HG02938 (cell line): ENCODE measurements around the gene PSG6.
"Not testable (repeated sequence)": the region's sequence is repeated elsewhere in the genome, so short reads cannot be mapped to it uniquely, and the experiment has no call there.

Experiments
- ATAC-seq: cut with Tn5 transposase; IDR thresholded peaks from one replicate; pipeline ENCODE4 v1.9.1; 2021; ENCODE audit warnings: mild to moderate bottlenecking, moderate library complexity; ENCODE audit not compliant: unreplicated experiment

The PSG6 gene

GRCh38 chr19:42911731-42912130 is 6.0 kb downstream of the PSG6 start:
- ATAC-seq = not testable (repeated sequence)

- not testable (repeated sequence) for ATAC-seq
Measured at GRCh38 chr19:42906162-42906561, 11.5 kb downstream of the PSG6 start.

- ATAC-seq = not testable (repeated sequence)
Measured at GRCh38 chr19:42900561-42900960, 17.1 kb downstream of the PSG6 start.

- not testable (repeated sequence) for ATAC-seq
Measured at GRCh38 chr19:42899674-42900073, 18.0 kb downstream of the PSG6 start.

GRCh38 chr19:42899110-42899509 is 18.6 kb downstream of the PSG6 start:
- not testable (repeated sequence) for ATAC-seq

GRCh38 chr19:42898656-42899055 is 19.0 kb downstream of the PSG6 start:
- not testable (repeated sequence) for ATAC-seq

- not testable (repeated sequence) for ATAC-seq
Measured at GRCh38 chr19:42897729-42898128, 20.0 kb downstream of the PSG6 start.

GRCh38 chr19:42890446-42890845 is 27.2 kb downstream of the PSG6 start:
- ATAC-seq = not testable (repeated sequence)

GRCh38 chr19:42887876-42888445 is 29.7 kb downstream of the PSG6 start:
- ATAC-seq = not testable (repeated sequence)

- not testable (repeated sequence) for ATAC-seq
Measured at GRCh38 chr19:42882730-42883129, 35.0 kb downstream of the PSG6 start.

GRCh38 chr19:42882010-42882409 is 35.7 kb downstream of the PSG6 start:
- not testable (repeated sequence) for ATAC-seq

GRCh38 chr19:42881279-42881678 is 36.4 kb downstream of the PSG6 start:
- not testable (repeated sequence) for ATAC-seq

GRCh38 chr19:42880621-42881020 is 37.1 kb downstream of the PSG6 start:
- not testable (repeated sequence) for ATAC-seq

- no peak for ATAC-seq
Measured at GRCh38 chr19:42879613-42880012, 38.1 kb downstream of the PSG6 start, which contains the start of gene PSG1. Gene PSG1, minus strand, starts transcription at chr19:42879713. Its CDS starts 132 bp downstream, at chr19:42879581.

- ATAC-seq = not testable (repeated sequence)
Measured at GRCh38 chr19:42876596-42876995, 41.1 kb downstream of the PSG6 start.

- not testable (repeated sequence) for ATAC-seq
Measured at GRCh38 chr19:42875881-42876280, 41.8 kb downstream of the PSG6 start.

GRCh38 chr19:42874901-42875813 is 42.5 kb downstream of the PSG6 start:
- not testable (repeated sequence) for ATAC-seq

- ATAC-seq = not testable (repeated sequence)
Measured at GRCh38 chr19:42874136-42874535, 43.6 kb downstream of the PSG6 start.

GRCh38 chr19:42872608-42873007 is 45.1 kb downstream of the PSG6 start:
- no peak for ATAC-seq

GRCh38 chr19:42857544-42857867 is 60.2 kb downstream of the PSG6 start:
- ATAC-seq = no peak

- not testable (repeated sequence) for ATAC-seq
Measured at GRCh38 chr19:42856866-42857543, 60.7 kb downstream of the PSG6 start.
